GM12878 (cell line): ENCODE data around the gene MIGA2. TPM values are rescaled to one million over a fixed set of nuclear protein-coding genes. Genes with fewer than 3 reads are reported as not detected.

ENCODE experiments used
- ATAC-seq: fragments of 200-7000 bp; cut with Tn5 transposase; 3 replicates; pipeline ENCODE4 v1.9.1; 2020; ENCODE audit warnings: mild to moderate bottlenecking, moderate library complexity
- BruUV-seq: library from RNA; stranded (reverse); fragments of 400-500 nt; replicated peaks from 2 replicates; lab custom pipeline; 2021; lab: Mats Ljungman, UMichigan
- CTCF ChIA-PET: fragments of 300-600 bp; sonication (Branson Sonifier 250); formaldehyde crosslinking; extraction: SDS; loops from one replicate; lab custom pipeline; 2021; ENCODE audit warnings: inconsistent platforms; lab: Yijun Ruan, JAX
- POLR2A ChIA-PET: fragments of 350-600 bp; formaldehyde crosslinking; extraction: SDS; loops from one replicate; lab custom pipeline; 2021; ENCODE audit warnings: inconsistent platforms; lab: Charles Lee
- RAD21 ChIA-PET: fragments of 300-600 bp; sonication (Branson Sonifier 250); formaldehyde crosslinking; loops from one replicate; lab custom pipeline; 2023; ENCODE audit warnings: antibody characterized with exemption; ENCODE audit not compliant: unreplicated experiment; lab: Charles Lee
- SMC1A ChIA-PET: fragments of 300-600 bp; sonication (Branson Sonifier 250); formaldehyde crosslinking; loops from one replicate; lab custom pipeline; 2023; ENCODE audit not compliant: unreplicated experiment, uncharacterized antibody; lab: Charles Lee
- DNase-seq: peaks from one replicate; pipeline ENCODE4 v3.0.0-alpha.2; 2011; ENCODE audit warnings: low read depth, low spot score
- FAIRE-seq: peaks from 3 replicates; lab custom pipeline; 2011; peaks lifted over from hg19 to GRCh38; lab: Jason Lieb, UNC
- H2AFZ ChIP-seq: 2 replicates; pipeline ENCODE4 v1.6.0; 2011; ENCODE audit warnings: low read depth, low read length, control low read depth; ENCODE audit not compliant: control insufficient read depth
- H3K27ac ChIP-seq: 2 replicates; pipeline ENCODE4 v1.5.1; 2011; ENCODE audit warnings: control low read depth; ENCODE audit not compliant: control insufficient read depth, insufficient read depth
- H3K27me3 ChIP-seq, 2 experiments: replicated peaks in 1 of 2; 2 replicates each; pipeline versions ENCODE4 v1.6.0 to v1.6.1; 2011; ENCODE audit warnings: low read length in 1 of 2; ENCODE audit not compliant: control insufficient read depth in 2 of 2, insufficient read depth in 2 of 2
- H3K36me3 ChIP-seq, 2 experiments: 2 replicates each; pipeline ENCODE4 v1.5.1; 2011; ENCODE audit warnings: low read length in 1 of 2; ENCODE audit not compliant: control insufficient read depth in 2 of 2, insufficient read depth in 2 of 2
- H3K4me1 ChIP-seq: 2 replicates; pipeline ENCODE4 v1.6.1; 2011; ENCODE audit warnings: mild to moderate bottlenecking, low read length, moderate library complexity, mixed read lengths; ENCODE audit not compliant: control insufficient read depth, insufficient read depth
- H3K4me2 ChIP-seq: 2 replicates; pipeline ENCODE4 v1.6.0; 2011; ENCODE audit warnings: control low read depth; ENCODE audit not compliant: control insufficient read depth, insufficient read depth
- H3K4me3 ChIP-seq: fragments of 200-600 bp; sonication (generic); 2 replicates; pipeline ENCODE4 v1.5.1; 2016
- H3K79me2 ChIP-seq: 2 replicates; pipeline ENCODE4 v1.6.0; 2011; ENCODE audit warnings: low read length; ENCODE audit not compliant: control insufficient read depth, insufficient read depth
- H3K9ac ChIP-seq: 2 replicates; pipeline ENCODE4 v1.8.0; 2011; ENCODE audit warnings: low read length, control low read depth, mixed read lengths; ENCODE audit not compliant: control insufficient read depth, insufficient read depth
- H3K9me3 ChIP-seq: replicated peaks from 3 replicates; pipeline ENCODE4 v1.5.1; 2011; ENCODE audit warnings: mild to moderate bottlenecking, low read length; ENCODE audit not compliant: control insufficient read depth, insufficient read depth
- H4K20me1 ChIP-seq: 2 replicates; pipeline ENCODE4 v1.6.0; 2011; ENCODE audit not compliant: control insufficient read depth, insufficient read depth
- CBX3 ChIP-seq: fragments of 200-600 bp; sonication (generic); IDR thresholded peaks from 2 replicates; pipeline ENCODE4 v1.6.1; 2016; ENCODE audit warnings: low read depth, borderline replicate concordance
- POLR2A ChIP-seq: IDR thresholded peaks from 2 replicates; pipeline ENCODE4 v1.6.1; 2011; ENCODE audit warnings: low read depth, mild to moderate bottlenecking, low read length
- RAD51 ChIP-seq: fragments of 450-650 bp; IDR thresholded peaks from 2 replicates; pipeline ENCODE4 v1.6.1; 2016; ENCODE audit warnings: moderate library complexity, mild to moderate bottlenecking, inconsistent platforms
- RUNX3 ChIP-seq: IDR thresholded peaks from 2 replicates; pipeline ENCODE4 v1.6.1; 2012; ENCODE audit warnings: low read length, inconsistent platforms
- SPI1 ChIP-seq: IDR thresholded peaks from 2 replicates; pipeline ENCODE4 v1.6.1; 2011; ENCODE audit warnings: low read depth, mild to moderate bottlenecking, low read length, moderate library complexity, borderline replicate concordance; ENCODE audit not compliant: insufficient read depth
- STAT3 ChIP-seq: IDR thresholded peaks from 2 replicates; pipeline ENCODE4 v1.6.1; 2011; ENCODE audit warnings: low read depth, low read length, improper control_type of control experiment
- WGBS: methylation state at CpG from one replicate; pipeline ENCODE4 v1.1.6; 2016; ENCODE audit warnings: low lambda C conversion rate; ENCODE audit not compliant: insufficient replicate concordance, insufficient coverage; ENCODE audit errors: missing lambda C conversion rate; 5-methylcytosine and 5-hydroxymethylcytosine counted together
- in situ Hi-C: fragments of 300-500 bp; cut with MboI; formaldehyde crosslinking; loops from 9 replicates; pipeline ENCODE4 v1.14.3; 2018; ENCODE audit warnings: mixed read lengths
- intact Hi-C: fragments of 100-400 bp; cut with micrococcal nuclease; formaldehyde crosslinking; loops from one replicate; pipeline ENCODE4 v1.14.2; 2022; ENCODE audit not compliant: unreplicated experiment
- polyA plus RNA-seq, 11 experiments: library from polyadenylated mRNA; depleted of rRNA in 4 of 11; unstranded in 6 of 11; stranded (reverse) in 5 of 11; fragments of >200 nt; fragmentation: Nextera tagmentation in 4 of 11; fragmentation: Illumina TruSeq in 1 of 11; extraction: Ambion mirVana in 4 of 11; extraction: Trizol in 1 of 11; gene quantifications; 1 replicate in 1 of 11; 2 replicates in 10 of 11; pipeline versions ENCODE4 v1.2.1 to v1.2.3, GENCODE V29; 2011 to 2016; ENCODE audit warnings: inconsistent platforms in 2 of 11, missing spikeins in 2 of 11, low read depth in 1 of 11
- total RNA-seq, 4 experiments: library from RNA; depleted of rRNA in 3 of 4; stranded (reverse); fragments of >200 nt in 3 of 4; fragmentation: Illumina TruSeq in 1 of 4; extraction: Trizol in 1 of 4; gene quantifications; 2 replicates each; pipeline versions ENCODE4 v1.2.1 to v1.2.3, GENCODE V29; 2013 to 2021
- TF ChIP-seq, protein P1 (sequence below): IDR thresholded peaks from 2 replicates; pipeline ENCODE4 v1.6.1; 2011; ENCODE audit warnings: borderline replicate concordance, low read depth, mild to moderate bottlenecking, moderate library complexity, mixed read lengths, low read length; ENCODE audit not compliant: insufficient read depth; ENCODE audit errors: extremely low read length
- TF ChIP-seq, protein P2 (sequence below): fragments of 450-650 bp; IDR thresholded peaks from 2 replicates; pipeline ENCODE4 v1.6.1; 2017; ENCODE audit warnings: mild to moderate bottlenecking, moderate library complexity

The MIGA2 gene
- total and polyA plus RNA-seq, 10 of the 15 experiments (the other 5 are each of a cell fraction or from before 2014, with no cell fraction given): 0.14 to 31.0 (median 12.7) TPM

DNA sequence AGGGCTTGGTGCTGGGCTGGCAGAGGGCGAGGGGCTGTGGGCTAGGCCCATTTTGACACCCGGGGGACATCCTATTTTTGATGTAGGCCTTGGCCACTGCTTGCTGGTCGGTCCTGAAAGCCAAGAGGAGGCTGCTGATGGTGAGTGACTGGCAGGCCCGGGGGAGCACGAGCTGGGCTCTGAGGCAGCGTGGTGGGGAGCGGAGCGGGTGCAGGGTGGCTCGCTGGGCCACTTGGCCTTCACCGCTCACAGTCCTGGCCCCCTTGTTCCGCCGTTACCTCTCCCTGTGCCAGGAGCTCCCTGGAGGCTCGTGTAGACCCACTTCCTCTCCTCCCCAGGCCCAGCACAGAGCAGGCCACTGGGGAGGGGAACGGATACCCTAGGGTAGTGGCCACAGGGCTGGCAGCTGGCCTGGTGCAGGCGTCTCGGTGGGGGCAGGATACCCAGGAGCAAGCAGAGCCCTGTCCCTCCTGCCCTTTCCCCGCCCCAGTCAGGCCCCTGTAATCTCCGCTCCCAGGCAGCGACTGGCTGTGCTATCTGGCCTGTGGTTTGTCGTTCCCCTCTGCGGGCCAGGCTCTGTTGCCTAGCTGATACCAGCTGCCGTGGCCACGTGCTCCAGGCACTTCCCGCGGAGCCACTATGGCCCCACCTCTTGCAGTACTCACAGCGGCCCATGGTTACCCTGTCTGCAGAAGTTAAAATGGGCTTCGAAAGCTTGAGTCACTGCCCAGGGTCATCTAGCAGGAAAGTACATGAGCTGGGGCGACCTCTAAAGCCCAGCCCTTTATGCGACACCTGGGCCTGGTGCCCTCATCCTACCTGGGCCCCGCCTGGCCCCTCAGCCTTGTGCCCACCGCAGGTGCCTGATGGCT lies 32.8 kb downstream of the MIGA2 start:
- intact Hi-C loops (no loop called here), in situ Hi-C loops (no loop called here)
- DNase-seq: no peak
- peak overlapping the region; percentile 67 for H3K27ac ChIP-seq
- ChIA-PET RAD21 (no interaction called here), CTCF (no interaction called here), SMC1A (no interaction called here), POLR2A (no interaction called here)
- TF ChIP-seq CBX3: no peak
- peak; percentile 75 for TF ChIP-seq POLR2A
- TF ChIP-seq, protein P1, sequence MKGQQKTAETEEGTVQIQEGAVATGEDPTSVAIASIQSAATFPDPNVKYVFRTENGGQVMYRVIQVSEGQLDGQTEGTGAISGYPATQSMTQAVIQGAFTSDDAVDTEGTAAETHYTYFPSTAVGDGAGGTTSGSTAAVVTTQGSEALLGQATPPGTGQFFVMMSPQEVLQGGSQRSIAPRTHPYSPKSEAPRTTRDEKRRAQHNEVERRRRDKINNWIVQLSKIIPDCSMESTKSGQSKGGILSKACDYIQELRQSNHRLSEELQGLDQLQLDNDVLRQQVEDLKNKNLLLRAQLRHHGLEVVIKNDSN: peak; percentile 82
- TF ChIP-seq RUNX3: peak; percentile 72; the same call in 1 of the 2 replicates
- TF ChIP-seq, protein P2, sequence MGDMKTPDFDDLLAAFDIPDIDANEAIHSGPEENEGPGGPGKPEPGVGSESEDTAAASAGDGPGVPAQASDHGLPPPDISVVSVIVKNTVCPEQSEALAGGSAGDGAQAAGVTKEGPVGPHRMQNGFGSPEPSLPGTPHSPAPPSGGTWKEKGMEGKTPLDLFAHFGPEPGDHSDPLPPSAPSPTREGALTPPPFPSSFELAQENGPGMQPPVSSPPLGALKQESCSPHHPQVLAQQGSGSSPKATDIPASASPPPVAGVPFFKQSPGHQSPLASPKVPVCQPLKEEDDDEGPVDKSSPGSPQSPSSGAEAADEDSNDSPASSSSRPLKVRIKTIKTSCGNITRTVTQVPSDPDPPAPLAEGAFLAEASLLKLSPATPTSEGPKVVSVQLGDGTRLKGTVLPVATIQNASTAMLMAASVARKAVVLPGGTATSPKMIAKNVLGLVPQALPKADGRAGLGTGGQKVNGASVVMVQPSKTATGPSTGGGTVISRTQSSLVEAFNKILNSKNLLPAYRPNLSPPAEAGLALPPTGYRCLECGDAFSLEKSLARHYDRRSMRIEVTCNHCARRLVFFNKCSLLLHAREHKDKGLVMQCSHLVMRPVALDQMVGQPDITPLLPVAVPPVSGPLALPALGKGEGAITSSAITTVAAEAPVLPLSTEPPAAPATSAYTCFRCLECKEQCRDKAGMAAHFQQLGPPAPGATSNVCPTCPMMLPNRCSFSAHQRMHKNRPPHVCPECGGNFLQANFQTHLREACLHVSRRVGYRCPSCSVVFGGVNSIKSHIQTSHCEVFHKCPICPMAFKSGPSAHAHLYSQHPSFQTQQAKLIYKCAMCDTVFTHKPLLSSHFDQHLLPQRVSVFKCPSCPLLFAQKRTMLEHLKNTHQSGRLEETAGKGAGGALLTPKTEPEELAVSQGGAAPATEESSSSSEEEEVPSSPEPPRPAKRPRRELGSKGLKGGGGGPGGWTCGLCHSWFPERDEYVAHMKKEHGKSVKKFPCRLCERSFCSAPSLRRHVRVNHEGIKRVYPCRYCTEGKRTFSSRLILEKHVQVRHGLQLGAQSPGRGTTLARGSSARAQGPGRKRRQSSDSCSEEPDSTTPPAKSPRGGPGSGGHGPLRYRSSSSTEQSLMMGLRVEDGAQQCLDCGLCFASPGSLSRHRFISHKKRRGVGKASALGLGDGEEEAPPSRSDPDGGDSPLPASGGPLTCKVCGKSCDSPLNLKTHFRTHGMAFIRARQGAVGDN: peak; percentile 44; the same call in 1 of the 2 replicates
- TF ChIP-seq STAT3: no peak
- peak; percentile 50 for TF ChIP-seq RAD51
- peak; percentile 37; the same call in 1 of the 2 replicates for TF ChIP-seq SPI1
- H3K4me2 ChIP-seq: peak overlapping the region; percentile 42; the same call in 1 of the 2 replicates
- FAIRE-seq: no peak
- H3K79me2 ChIP-seq: no peaks in the 10 kb centered on the region
- peak overlapping the region; percentile 71 for H2AFZ ChIP-seq
- peak; percentile 96 for ATAC-seq
- no peaks in the 10 kb centered on the region for H4K20me1 ChIP-seq
- peak overlapping the region; percentile 16; the same call in 1 of the 2 replicates for H3K9ac ChIP-seq
- peaks cover 0 to 1% of the 10 kb centered on the region in 2 experiments; a peak in 3 of 4 replicates for H3K36me3 ChIP-seq
- no peaks in the 10 kb centered on the region for H3K27me3 ChIP-seq
- no peaks in the 10 kb centered on the region for H3K9me3 ChIP-seq
- no TSS peak for BruUV-seq
- no peak overlapping the region for H3K4me3 ChIP-seq
- WGBS: 39% methylated on average over 30 of the region's 31 CpGs
- peaks cover 12% of the 10 kb centered on the region for H3K4me1 ChIP-seq
